Common myeloid progenitor, CD34-positive (primary cell): ENCODE results near the gene ZDHHC1.
"Not testable (repeated sequence)": the region's sequence is repeated elsewhere in the genome, so short reads cannot be mapped to it uniquely, and the experiment has no call there.

ENCODE experiments used
- CTCF ChIA-PET: fragments of 350-600 bp; sonication (Branson Sonifier 250); formaldehyde crosslinking; loops from one replicate; lab custom pipeline; 2021; ENCODE audit warnings: antibody characterized with exemption; lab: Charles Lee
- POLR2A ChIA-PET: fragments of 350-600 bp; sonication (Branson Sonifier 250); formaldehyde crosslinking; loops from one replicate; lab custom pipeline; 2021; ENCODE audit warnings: antibody characterized with exemption; lab: Charles Lee
- DNase-seq, 3 donors: peaks; one replicate each; pipeline versions ENCODE4 v3.0.0 to v3.0.0-alpha.2; 2013
- H3K27ac ChIP-seq, 2 experiments: 1 replicate in 1 of 2; 2 replicates in 1 of 2; pipeline ENCODE4 v1.7.0; 2013; ENCODE audit warnings: inconsistent platforms in 2 of 2, low read length in 2 of 2, mild to moderate bottlenecking in 2 of 2, low read depth in 1 of 2, moderate library complexity in 1 of 2; ENCODE audit not compliant: severe bottlenecking in 2 of 2, insufficient read depth in 1 of 2, poor library complexity in 1 of 2
- H3K27me3 ChIP-seq, 5 experiments: replicated peaks in 2 of 5; 1 replicate in 3 of 5; 2 replicates in 2 of 5; pipeline versions ENCODE4 v1.6.1 to v1.7.0; 2013; ENCODE audit warnings: low read length in 4 of 5, mild to moderate bottlenecking in 2 of 5, moderate library complexity in 2 of 5, inconsistent platforms in 1 of 5; ENCODE audit not compliant: insufficient read depth in 5 of 5, control insufficient read depth in 4 of 5
- H3K36me3 ChIP-seq, 4 experiments: 1 replicate in 2 of 4; 2 replicates in 2 of 4; pipeline versions ENCODE4 v1.6.1 to v1.7.0; 2013; ENCODE audit warnings: low read length in 3 of 4, control low read depth in 1 of 4, mild to moderate bottlenecking in 1 of 4; ENCODE audit not compliant: control insufficient read depth in 4 of 4, insufficient read depth in 4 of 4
- H3K4me1 ChIP-seq, 4 experiments: 1 replicate in 3 of 4; 2 replicates in 1 of 4; pipeline versions ENCODE4 v1.6.1 to v1.7.1; 2013; ENCODE audit warnings: low read length in 3 of 4, mild to moderate bottlenecking in 3 of 4, control low read depth in 1 of 4, inconsistent platforms in 1 of 4, moderate library complexity in 1 of 4; ENCODE audit not compliant: control insufficient read depth in 4 of 4, insufficient read depth in 4 of 4; ENCODE audit errors: control extremely low read depth in 1 of 4
- H3K4me3 ChIP-seq, 7 experiments: 1 replicate in 4 of 7; 2 replicates in 3 of 7; pipeline versions ENCODE4 v1.5.1 to v1.7.0; 2013; ENCODE audit warnings: mild to moderate bottlenecking in 7 of 7, low read length in 6 of 7, moderate library complexity in 6 of 7, inconsistent platforms in 2 of 7, low read depth in 2 of 7, control low read depth in 1 of 7; ENCODE audit not compliant: insufficient read depth in 4 of 7, control insufficient read depth in 1 of 7; ENCODE audit errors: extremely low read depth in 1 of 7
- H3K9me3 ChIP-seq, 5 experiments: 1 replicate in 4 of 5; 2 replicates in 1 of 5; pipeline versions ENCODE4 v1.6.1 to v1.7.1; 2013; ENCODE audit warnings: low read length in 4 of 5, mild to moderate bottlenecking in 2 of 5, inconsistent platforms in 1 of 5, low read depth in 1 of 5, moderate library complexity in 1 of 5; ENCODE audit not compliant: control insufficient read depth in 4 of 5, insufficient read depth in 2 of 5; ENCODE audit errors: control extremely low read depth in 1 of 5
- WGBS: methylation state at CpG from one replicate; pipeline ENCODE4 v1.1.5; 2013; ENCODE audit not compliant: insufficient coverage; 5-methylcytosine and 5-hydroxymethylcytosine counted together

ZDHHC1 gene

DNA sequence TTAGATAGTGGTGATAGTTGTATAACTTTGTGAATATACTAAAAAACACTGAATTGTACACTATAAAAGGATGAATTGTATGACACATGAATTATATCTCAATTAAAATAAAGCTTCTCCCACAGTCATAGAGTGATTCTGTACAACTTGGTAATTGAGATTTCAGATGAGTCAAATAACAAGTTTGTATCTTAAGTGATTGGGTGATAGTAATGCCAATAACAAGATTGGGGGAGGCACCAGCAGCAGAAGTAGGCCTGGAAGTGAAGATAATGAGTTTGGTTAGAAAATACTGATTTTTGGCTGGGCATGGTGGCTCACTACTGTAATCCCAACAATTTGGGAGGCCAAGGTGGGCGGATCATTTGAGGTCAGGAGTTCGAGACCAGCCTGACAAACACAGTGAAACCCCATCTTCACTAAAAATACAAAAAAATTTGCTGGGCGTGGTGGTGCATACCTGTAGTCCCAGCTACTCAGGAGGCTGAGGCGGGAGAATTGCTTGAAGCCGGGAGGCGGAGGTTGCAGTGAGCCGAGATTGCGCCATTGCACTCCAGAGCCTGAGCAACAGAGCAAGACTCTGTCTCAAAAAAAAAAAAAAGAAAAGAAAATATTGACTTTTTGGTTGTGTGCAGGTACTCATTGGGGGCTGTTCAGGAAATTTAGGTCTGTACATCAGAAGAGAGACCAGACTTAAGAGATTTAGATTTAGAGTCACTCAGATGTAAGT, 56.6 kb downstream of the ZDHHC1 start:
- POLR2A ChIA-PET, H3K36me3 ChIP-seq, H3K9me3 ChIP-seq, H3K27ac ChIP-seq, H3K4me3 ChIP-seq, H3K27me3 ChIP-seq, DNase-seq: not testable (repeated sequence)
- peaks cover 6 to 18% (median 11%) of the 10 kb centered on the region in 4 experiments for H3K4me1 ChIP-seq
- WGBS = 98% methylated on average over 5 of the region's 8 CpGs
- CTCF ChIA-PET = interaction anchor here (2.8 kb wide), 1 partner anchor 19 kb away, joined by 8 read pairs; no protein-coding TSS in a partner anchor

- Histone ChIP-seq H3K4me1 (peaks cover 0 to 12% (median 4%) of the 10 kb centered on the region in 4 experiments), H3K36me3 (no peaks in the 10 kb centered on the region), H3K9me3 (no peaks in the 10 kb centered on the region), H3K4me3 (no peak overlapping the region), H3K27me3 (no peaks in the 10 kb centered on the region), H3K27ac (no peak overlapping the region)
- 60% methylated on average over 3 of the region's 4 CpGs for WGBS
- no peak for DNase-seq
- POLR2A ChIA-PET = no interaction called here
- CTCF ChIA-PET = interaction anchor here (0.8 to 3.6 kb wide), 8 partner anchors 8 to 97 kb away, joined by 3 to 17 read pairs (median 3); no protein-coding TSS in a partner anchor
Measured at GRCh38 chr16:67357561-67357960, 58.7 kb downstream of the ZDHHC1 start.

DNA sequence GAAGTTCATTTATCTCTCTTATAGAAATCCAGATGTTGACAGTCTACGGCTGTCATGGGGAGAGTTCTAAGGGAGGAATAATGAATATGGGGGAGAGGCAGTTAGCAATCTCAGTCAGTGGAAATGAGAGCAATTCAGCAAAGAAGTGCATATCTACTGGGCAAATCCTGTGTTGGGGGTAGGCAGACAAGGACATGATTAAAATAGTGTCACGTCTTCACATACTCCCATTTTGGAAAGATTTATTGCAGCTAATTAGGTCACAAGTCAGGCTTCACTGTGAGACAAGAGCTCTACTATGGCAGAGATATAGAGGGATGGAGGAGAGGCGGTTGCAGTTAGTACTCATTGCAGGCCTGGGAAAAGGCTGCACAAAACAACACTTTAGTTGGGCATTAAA, 59.9 kb downstream of the ZDHHC1 start:
- H3K27ac ChIP-seq = no peak overlapping the region
- no peaks in the 10 kb centered on the region for H3K27me3 ChIP-seq
- no peaks in the 10 kb centered on the region for H3K9me3 ChIP-seq
- ChIA-PET CTCF (interaction anchor here (1.3 to 3.6 kb wide), 2 partner anchors 9 to 44 kb away, joined by 3 to 17 read pairs; no protein-coding TSS in a partner anchor), POLR2A (interaction anchor here (0.6 kb wide), 2 partner anchors 397 to 464 kb away, joined by 3 read pairs; no protein-coding TSS in a partner anchor)
- H3K36me3 ChIP-seq = no peaks in the 10 kb centered on the region
- H3K4me1 ChIP-seq = peaks cover 0 to 12% (median 4%) of the 10 kb centered on the region in 4 experiments
- H3K4me3 ChIP-seq = no peak overlapping the region
- no peak for DNase-seq
- WGBS = 94% methylated on average over 2 of the region's 3 CpGs

DNA sequence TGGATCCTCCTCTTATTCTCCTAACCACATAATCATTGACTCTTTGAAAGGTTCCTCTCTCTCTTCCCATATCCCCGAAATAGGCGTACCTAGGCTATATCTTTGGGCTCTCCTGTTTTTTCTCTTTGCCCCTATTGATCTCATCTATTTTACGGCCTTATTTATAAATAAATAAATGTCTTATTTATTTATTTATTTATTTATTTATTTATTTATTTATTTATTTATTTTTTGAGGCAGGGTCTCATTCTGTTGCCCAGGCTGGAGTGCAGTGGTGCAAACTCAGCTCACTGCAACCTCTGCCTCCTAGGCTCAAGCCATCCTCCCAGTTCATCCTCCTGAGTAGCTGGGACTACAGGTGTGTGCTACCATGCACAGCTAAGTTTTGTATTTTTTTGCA, 63.8 kb downstream of the ZDHHC1 start:
- H3K27me3 ChIP-seq, H3K9me3 ChIP-seq, POLR2A ChIA-PET, DNase-seq, H3K4me3 ChIP-seq, H3K27ac ChIP-seq, H3K36me3 ChIP-seq: not testable (repeated sequence)
- WGBS = 90% methylated on average over 2 of the region's 3 CpGs
- H3K4me1 ChIP-seq = peaks cover 0 to 10% (median 3%) of the 10 kb centered on the region in 4 experiments
- CTCF ChIA-PET = interaction anchor here (1.0 to 2.8 kb wide), 11 partner anchors 8 to 140 kb away, joined by 3 to 12 read pairs (median 4); no protein-coding TSS in a partner anchor

DNA sequence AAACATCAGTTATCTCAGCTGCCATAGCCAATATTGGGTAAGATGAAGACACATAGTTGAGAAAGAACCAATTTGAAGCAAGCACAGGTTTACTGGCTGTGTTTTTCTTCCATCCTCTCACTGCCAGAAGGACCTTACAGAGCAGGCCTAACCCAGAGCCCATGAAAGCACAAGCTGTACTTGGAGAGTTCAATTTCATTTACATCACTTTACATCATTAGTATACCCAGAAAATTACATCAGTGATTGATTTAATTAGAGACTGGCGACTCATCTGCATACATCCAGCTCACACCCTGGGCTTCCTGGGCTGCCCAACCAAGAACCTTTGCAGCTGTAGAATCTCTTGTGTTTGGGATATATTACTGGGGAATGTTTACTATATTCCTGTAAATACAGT, 66.0 kb downstream of the ZDHHC1 start:
- ChIA-PET POLR2A (interaction anchor here (0.6 kb wide), 2 partner anchors 40 to 922 kb away, joined by 3 to 4 read pairs; no protein-coding TSS in a partner anchor), CTCF (interaction anchor here (0.7 to 2.8 kb wide), 15 partner anchors 8 to 85 kb away, joined by 3 to 11 read pairs (median 4); partner anchors contain the start of gene TPPP3)
- Histone ChIP-seq H3K4me1 (no peaks in the 10 kb centered on the region), H3K27ac (no peak overlapping the region), H3K4me3 (no peak overlapping the region), H3K9me3 (no peaks in the 10 kb centered on the region), H3K36me3 (no peaks in the 10 kb centered on the region), H3K27me3 (no peaks in the 10 kb centered on the region)
- no peak for DNase-seq
- no CpG with 5 or more reads among the region's 1 CpG for WGBS

DNA sequence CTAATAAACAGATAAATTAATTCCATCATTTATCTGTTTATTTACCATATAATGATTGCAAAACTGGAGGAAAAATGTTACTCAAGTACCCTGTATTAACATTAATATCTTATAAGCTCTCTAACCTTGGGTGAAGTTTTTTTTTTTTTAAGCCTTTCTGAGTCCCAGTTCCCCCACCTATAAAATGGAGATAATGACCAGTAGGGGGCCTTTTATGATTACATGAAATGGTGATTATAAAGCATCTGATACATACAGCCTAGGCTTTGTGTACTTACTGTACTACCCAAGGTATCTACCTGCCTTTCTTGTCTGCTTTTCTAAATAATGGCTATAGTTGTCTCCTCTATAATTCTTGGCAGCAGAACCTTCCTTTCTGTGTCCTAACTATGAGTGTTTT, 67.1 kb downstream of the ZDHHC1 start:
- DNase-seq = peak; percentile 48 to 71 (median 67)
- ChIA-PET POLR2A (no interaction called here), CTCF (interaction anchor here (0.6 to 2.8 kb wide), 5 partner anchors 9 to 37 kb away, joined by 3 to 11 read pairs (median 4); no protein-coding TSS in a partner anchor)

DNA sequence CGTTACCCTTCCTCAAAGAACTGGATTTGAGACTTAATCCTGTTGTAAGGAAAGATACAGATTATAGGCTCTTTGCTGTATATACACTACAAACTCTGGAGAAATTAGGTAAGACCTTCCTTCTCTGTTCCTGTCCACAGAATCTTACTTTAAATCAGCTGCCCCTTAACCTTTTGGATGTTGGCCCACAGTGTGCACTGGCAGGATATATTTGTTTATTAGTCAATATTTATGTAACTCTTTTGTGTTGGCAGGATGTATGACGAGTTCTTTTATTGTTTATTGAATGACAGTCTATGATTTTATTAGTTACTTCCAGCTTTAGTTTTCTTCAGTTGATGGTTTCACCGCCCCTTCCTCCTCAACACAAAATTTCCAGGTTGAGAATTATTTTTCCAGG, 69.9 kb downstream of the ZDHHC1 start:
- H3K9me3 ChIP-seq = no peaks in the 10 kb centered on the region
- no peaks in the 10 kb centered on the region for H3K27me3 ChIP-seq
- no peak overlapping the region for H3K27ac ChIP-seq
- no peaks in the 10 kb centered on the region for H3K36me3 ChIP-seq
- H3K4me1 ChIP-seq = no peaks in the 10 kb centered on the region
- CTCF ChIA-PET = interaction anchor here (1.0 to 1.7 kb wide), 6 partner anchors 17 to 93 kb away, joined by 3 to 7 read pairs (median 4); no protein-coding TSS in a partner anchor
- WGBS = no CpG with 5 or more reads among the region's 3 CpGs
- POLR2A ChIA-PET = interaction anchor here (0.6 kb wide), 1 partner anchor 388 kb away, joined by 4 read pairs; no protein-coding TSS in a partner anchor
- H3K4me3 ChIP-seq = no peak overlapping the region
- no peak for DNase-seq

More for the DNA sequence above, 67.1 kb downstream of the ZDHHC1 start:
- H3K27ac ChIP-seq = no peak overlapping the region
- H3K27me3 ChIP-seq = no peaks in the 10 kb centered on the region
- H3K9me3 ChIP-seq = no peaks in the 10 kb centered on the region
- no peaks in the 10 kb centered on the region for H3K36me3 ChIP-seq
- no peaks in the 10 kb centered on the region for H3K4me1 ChIP-seq
- H3K4me3 ChIP-seq = no peak overlapping the region
